ENCODE data around the gene WDR54.

DNA sequence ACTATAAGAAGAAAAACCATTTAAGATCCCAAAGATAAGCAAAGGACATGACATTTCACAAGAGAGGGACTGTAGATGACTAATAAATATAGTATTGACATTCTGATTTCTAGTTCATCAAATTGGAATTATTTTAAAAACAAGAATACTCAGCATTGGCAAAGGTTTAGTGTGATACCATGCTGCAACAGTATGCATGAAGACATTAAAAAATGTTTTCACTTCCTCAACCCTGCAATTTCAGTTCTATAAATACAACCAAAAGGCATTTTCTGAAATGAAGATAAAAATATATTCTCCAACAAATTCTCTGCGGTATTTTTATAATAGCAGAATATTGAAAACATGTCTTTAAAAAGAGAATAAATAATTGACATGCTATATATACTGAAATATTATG lies 2.2 kb upstream of the WDR54 start:
- TF ChIP-seq, protein P1, sequence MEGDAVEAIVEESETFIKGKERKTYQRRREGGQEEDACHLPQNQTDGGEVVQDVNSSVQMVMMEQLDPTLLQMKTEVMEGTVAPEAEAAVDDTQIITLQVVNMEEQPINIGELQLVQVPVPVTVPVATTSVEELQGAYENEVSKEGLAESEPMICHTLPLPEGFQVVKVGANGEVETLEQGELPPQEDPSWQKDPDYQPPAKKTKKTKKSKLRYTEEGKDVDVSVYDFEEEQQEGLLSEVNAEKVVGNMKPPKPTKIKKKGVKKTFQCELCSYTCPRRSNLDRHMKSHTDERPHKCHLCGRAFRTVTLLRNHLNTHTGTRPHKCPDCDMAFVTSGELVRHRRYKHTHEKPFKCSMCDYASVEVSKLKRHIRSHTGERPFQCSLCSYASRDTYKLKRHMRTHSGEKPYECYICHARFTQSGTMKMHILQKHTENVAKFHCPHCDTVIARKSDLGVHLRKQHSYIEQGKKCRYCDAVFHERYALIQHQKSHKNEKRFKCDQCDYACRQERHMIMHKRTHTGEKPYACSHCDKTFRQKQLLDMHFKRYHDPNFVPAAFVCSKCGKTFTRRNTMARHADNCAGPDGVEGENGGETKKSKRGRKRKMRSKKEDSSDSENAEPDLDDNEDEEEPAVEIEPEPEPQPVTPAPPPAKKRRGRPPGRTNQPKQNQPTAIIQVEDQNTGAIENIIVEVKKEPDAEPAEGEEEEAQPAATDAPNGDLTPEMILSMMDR (IDR thresholded peaks at IDR 0.05): no peak
- TF ChIP-seq POLR2A (IDR thresholded peaks at IDR 0.05; ENCODE audit: low read depth) (no peak), POLR2AphosphoS5 (IDR thresholded peaks at IDR 0.05) (no peak)

All from esophagus muscularis mucosa (tissue), 3 donors.